Measurements from ENCODE around the gene CCDC196. TPM values are rescaled to one million over a fixed set of nuclear protein-coding genes. Genes with fewer than 3 reads are reported as not detected.

The CCDC196 gene
- total RNA-seq, 1 experiment from 2014 or later, result not detected

GRCh38 chr14:66476964-66477363 lies 9.2 kb upstream of the CCDC196 start:
- H3K9me2 ChIP-seq (ENCODE audit: insufficient read depth), result no peaks in the 10 kb centered on the region; the same call in 1 of the 2 replicates

GRCh38 chr14:66477567-66477966 lies 8.6 kb upstream of the CCDC196 start:
- no TSS peak for BruUV-seq (replicated peaks)
- no peaks in the 10 kb centered on the region for H3K79me2 ChIP-seq (ENCODE audit: low read depth)
- H3K27ac ChIP-seq, result no peak overlapping the region
- no peaks in the 10 kb centered on the region for H3K27me3 ChIP-seq (ENCODE audit: insufficient read depth, low read depth)
- TF ChIP-seq CTCF (conservative IDR thresholded peaks at IDR 0.05) (no peak), EZH2 (IDR thresholded peaks at IDR 0.05; ENCODE audit: low read depth) (no peak)
- no peak overlapping the region for H2AFZ ChIP-seq
- H3K4me2 ChIP-seq, result no peak overlapping the region
- no peaks in the 10 kb centered on the region for H4K20me1 ChIP-seq (ENCODE audit: insufficient read depth)
- no peaks in the 10 kb centered on the region for H3K9me3 ChIP-seq (ENCODE audit: insufficient read depth, low read depth)
- intact Hi-C loops (cut with micrococcal nuclease; ENCODE audit: unreplicated experiment), result no loop called here
- CTCF ChIA-PET, result no interaction called here
- no peaks in the 10 kb centered on the region; the same call in 1 of the 2 replicates for H3K9me2 ChIP-seq (ENCODE audit: insufficient read depth)
- H3K4me3 ChIP-seq, result no peak overlapping the region
- peaks cover under 1% of the 10 kb centered on the region for H3K4me1 ChIP-seq (replicated peaks; ENCODE audit: insufficient read depth)
- POLR2A ChIA-PET (ENCODE audit: unreplicated experiment), result no interaction called here
- H3F3A ChIP-seq (ENCODE audit: insufficient read depth, low read depth), result no peaks in the 10 kb centered on the region
- no peaks in the 10 kb centered on the region for H3K36me3 ChIP-seq (ENCODE audit: low read depth)
- no peak for DNase-seq

More at GRCh38 chr14:66476964-66477363, 9.2 kb upstream of the CCDC196 start:
- no peaks in the 10 kb centered on the region for H3K4me1 ChIP-seq (replicated peaks; ENCODE audit: insufficient read depth)
- H3K27ac ChIP-seq, result no peak overlapping the region
- H4K20me1 ChIP-seq (ENCODE audit: insufficient read depth), result no peaks in the 10 kb centered on the region
- BruUV-seq (replicated peaks), result no TSS peak
- H3K27me3 ChIP-seq (ENCODE audit: insufficient read depth, low read depth), result no peaks in the 10 kb centered on the region
- no peaks in the 10 kb centered on the region for H3F3A ChIP-seq (ENCODE audit: insufficient read depth, low read depth)
- DNase-seq, result no peak
- no peaks in the 10 kb centered on the region for H3K36me3 ChIP-seq (ENCODE audit: low read depth)
- intact Hi-C loops (cut with micrococcal nuclease; ENCODE audit: unreplicated experiment), result no loop called here
- POLR2A ChIA-PET (ENCODE audit: unreplicated experiment), result no interaction called here
- H3K79me2 ChIP-seq (ENCODE audit: low read depth), result no peaks in the 10 kb centered on the region
- TF ChIP-seq CTCF (conservative IDR thresholded peaks at IDR 0.05) (no peak), EZH2 (IDR thresholded peaks at IDR 0.05; ENCODE audit: low read depth) (no peak)
- no peak overlapping the region for H2AFZ ChIP-seq
- no peaks in the 10 kb centered on the region for H3K9me3 ChIP-seq (ENCODE audit: insufficient read depth, low read depth)
- no peak overlapping the region for H3K4me3 ChIP-seq
- H3K4me2 ChIP-seq, result no peak overlapping the region
- CTCF ChIA-PET, result no interaction called here

GRCh38 chr14:66482873-66483272 lies 3.3 kb upstream of the CCDC196 start:
- no peak for TF ChIP-seq EZH2 (IDR thresholded peaks at IDR 0.05; ENCODE audit: low read depth)
- Histone ChIP-seq H3K4me3 (no peak overlapping the region), H3K4me2 (peak overlapping the region; percentile 37), H3K27me3 (ENCODE audit: insufficient read depth, low read depth) (no peaks in the 10 kb centered on the region), H3K27ac (no peak overlapping the region; the same call in 1 of the 2 replicates), H3F3A (ENCODE audit: insufficient read depth, low read depth) (no peaks in the 10 kb centered on the region), H3K79me2 (ENCODE audit: low read depth) (no peaks in the 10 kb centered on the region), H3K9me2 (ENCODE audit: insufficient read depth) (no peaks in the 10 kb centered on the region; the same call in 1 of the 2 replicates), H3K9me3 (ENCODE audit: insufficient read depth, low read depth) (no peaks in the 10 kb centered on the region), H3K4me1 (replicated peaks; ENCODE audit: insufficient read depth) (peaks cover 12% of the 10 kb centered on the region), H2AFZ (no peak overlapping the region; the same call in 1 of the 2 replicates), H3K36me3 (ENCODE audit: low read depth) (no peaks in the 10 kb centered on the region), H4K20me1 (ENCODE audit: insufficient read depth) (no peaks in the 10 kb centered on the region)
- DNase-seq, result no peak
- CTCF ChIA-PET, result no interaction called here
- intact Hi-C loops (cut with micrococcal nuclease; ENCODE audit: unreplicated experiment), result no loop called here
- POLR2A ChIA-PET (ENCODE audit: unreplicated experiment), result no interaction called here
- no TSS peak for BruUV-seq (replicated peaks)

- no peak for DNase-seq
- H3K27me3 ChIP-seq (ENCODE audit: insufficient read depth, low read depth), result no peaks in the 10 kb centered on the region
These were observed 2.8 kb upstream of the CCDC196 start for GRCh38 chr14:66483322-66483721.

More at GRCh38 chr14:66483322-66483721, 2.8 kb upstream of the CCDC196 start:
- no TSS peak for BruUV-seq (replicated peaks)
- no peaks in the 10 kb centered on the region for H3K9me3 ChIP-seq (ENCODE audit: insufficient read depth, low read depth)
- intact Hi-C loops (cut with micrococcal nuclease; ENCODE audit: unreplicated experiment), result no loop called here
- no peak overlapping the region for H3K4me3 ChIP-seq
- H3K9me2 ChIP-seq (ENCODE audit: insufficient read depth), result no peaks in the 10 kb centered on the region; the same call in 1 of the 2 replicates
- H3K36me3 ChIP-seq (ENCODE audit: low read depth), result no peaks in the 10 kb centered on the region
- ChIA-PET POLR2A (ENCODE audit: unreplicated experiment) (no interaction called here), CTCF (no interaction called here)
- H2AFZ ChIP-seq, result no peak overlapping the region; the same call in 1 of the 2 replicates
- no peaks in the 10 kb centered on the region for H4K20me1 ChIP-seq (ENCODE audit: insufficient read depth)
- H3K4me1 ChIP-seq (replicated peaks; ENCODE audit: insufficient read depth), result peaks cover 12% of the 10 kb centered on the region
- H3F3A ChIP-seq (ENCODE audit: insufficient read depth, low read depth), result no peaks in the 10 kb centered on the region
- H3K27ac ChIP-seq, result no peak overlapping the region; the same call in 1 of the 2 replicates
- no peaks in the 10 kb centered on the region for H3K79me2 ChIP-seq (ENCODE audit: low read depth)
- H3K4me2 ChIP-seq, result peak overlapping the region; percentile 37
- TF ChIP-seq EZH2 (IDR thresholded peaks at IDR 0.05; ENCODE audit: low read depth) (no peak), CTCF (conservative IDR thresholded peaks at IDR 0.05) (no peak)
